Measurements from ENCODE around the gene RPP14.
A peak's percentile ranks its signal among the peaks of the same experiment; 100 is the strongest.
"Not testable (repeated sequence)": the region's sequence is repeated elsewhere in the genome, so short reads cannot be mapped to it uniquely, and the experiment has no call there.

RPP14 gene

GRCh38 chr3:58333206-58334012 is 27.4 kb downstream of the RPP14 start:
- peak; percentile 21 for DNase-seq

DNA sequence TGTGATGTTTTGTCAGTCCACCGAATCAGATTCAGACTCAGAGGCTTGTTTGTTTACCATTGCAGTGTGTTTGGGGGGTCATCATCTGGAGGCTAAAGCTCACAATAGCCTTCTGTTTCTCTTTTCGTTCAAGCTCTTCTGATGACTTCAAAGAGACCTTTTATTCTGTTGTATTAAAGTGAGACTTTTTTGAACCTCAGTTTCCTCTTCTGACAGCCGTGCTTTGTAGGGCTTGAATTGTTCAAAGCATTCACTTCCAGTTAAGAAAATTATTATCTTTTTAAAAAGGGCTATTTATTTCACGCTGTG is 27.9 kb downstream of the RPP14 start:
- DNase-seq = no peak

GRCh38 chr3:58334506-58334884 is 28.4 kb downstream of the RPP14 start:
- DNase-seq = no peak

DNA sequence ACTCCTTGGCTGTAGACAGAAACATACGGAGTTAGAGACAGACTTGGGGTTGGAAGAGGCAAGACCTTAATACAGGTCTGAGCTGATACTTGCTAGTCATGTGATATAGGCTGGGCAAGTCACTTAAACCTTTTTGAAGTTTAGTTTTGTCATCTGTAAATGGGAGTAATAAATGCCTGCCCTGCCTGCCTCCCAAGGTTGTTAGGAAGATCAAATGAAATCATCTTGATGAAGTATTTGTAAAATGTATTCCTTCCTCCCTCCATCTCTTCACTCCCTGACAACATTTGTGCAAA is 29.6 kb downstream of the RPP14 start:
- no peak for DNase-seq

- DNase-seq = no peak
These were observed 30.3 kb downstream of the RPP14 start for GRCh38 chr3:58336135-58336882.

GRCh38 chr3:58337190-58337589 is 31.1 kb downstream of the RPP14 start:
- DNase-seq = no peak

- DNase-seq = not testable (repeated sequence)
These were observed 33.1 kb downstream of the RPP14 start for GRCh38 chr3:58339146-58339545.

DNA sequence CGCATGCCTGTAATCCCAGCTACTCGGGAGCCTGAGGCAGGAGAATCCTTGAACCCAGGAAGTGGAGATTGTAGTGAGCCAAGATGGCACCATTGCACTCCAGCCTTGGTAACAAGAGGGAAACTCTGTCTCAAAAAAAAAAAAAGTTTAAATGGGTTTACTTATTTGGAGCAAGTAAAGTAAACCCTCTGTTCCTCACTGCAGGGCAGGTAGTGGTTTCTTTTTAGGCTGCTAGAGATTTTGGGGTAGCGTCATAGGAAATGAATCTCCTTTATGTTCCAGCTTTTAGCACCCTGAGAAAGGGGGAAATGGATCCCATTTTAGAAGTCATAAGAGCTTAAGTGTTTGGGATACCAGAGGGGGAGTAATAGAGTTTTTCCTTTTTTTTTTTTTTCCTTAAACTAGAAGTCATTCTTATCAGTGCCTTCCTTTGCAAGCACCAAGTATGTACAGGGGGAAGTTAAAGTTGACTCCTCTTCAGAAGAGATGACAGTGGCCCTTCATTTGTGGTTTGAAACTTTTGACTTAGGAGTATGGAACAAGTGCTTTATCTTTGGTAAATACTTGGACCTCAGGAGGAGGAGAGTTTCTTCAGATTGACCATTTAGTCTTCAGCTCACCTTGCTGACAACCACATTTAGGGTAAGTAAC is 34.7 kb downstream of the RPP14 start:
- no peak for DNase-seq

- DNase-seq = no peak
These were observed 35.3 kb downstream of the RPP14 start for GRCh38 chr3:58341376-58341775.

GRCh38 chr3:58342676-58343075 is 36.6 kb downstream of the RPP14 start:
- no peak for DNase-seq

DNA sequence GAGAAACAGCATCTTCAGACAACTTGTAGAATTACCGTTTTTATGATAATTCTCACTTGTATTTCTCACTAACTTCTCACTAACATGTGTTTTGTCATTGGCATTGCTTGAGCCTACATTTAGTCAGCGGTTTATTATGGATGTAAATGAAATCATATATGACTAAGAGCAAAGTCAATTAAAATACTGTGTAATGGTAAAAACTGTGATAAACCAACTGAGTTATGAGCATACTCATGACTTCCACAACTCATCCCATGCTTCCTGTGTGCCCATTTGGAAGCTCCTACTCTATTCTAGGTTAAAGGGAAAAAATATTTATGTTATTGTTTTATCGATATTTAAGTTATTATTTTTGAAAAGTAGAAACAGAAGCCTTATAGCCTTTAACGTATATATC is 39.4 kb downstream of the RPP14 start:
- DNase-seq = no peak

DNA sequence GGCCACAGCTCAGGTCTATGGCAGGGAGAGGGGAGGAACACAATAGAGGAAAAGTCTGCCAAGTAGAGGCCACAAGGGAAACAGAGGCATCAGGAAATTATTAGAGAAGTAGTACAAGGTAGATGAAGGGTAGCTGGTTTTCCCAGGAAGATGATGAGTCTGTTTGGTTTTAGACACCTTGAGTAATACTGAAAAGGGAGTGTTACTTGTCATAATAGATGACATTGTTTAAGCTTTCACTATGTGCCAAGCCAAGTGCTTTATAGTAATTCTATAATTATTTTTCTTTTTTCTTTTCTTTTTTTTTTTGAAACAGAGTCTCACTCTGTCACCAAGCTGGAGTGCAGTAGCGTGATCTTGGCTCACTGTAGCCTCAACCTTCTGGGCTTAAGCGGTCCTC is 40.3 kb downstream of the RPP14 start:
- no peak for DNase-seq

GRCh38 chr3:58347984-58348383 is 41.9 kb downstream of the RPP14 start:
- DNase-seq = no peak

GRCh38 chr3:58349792-58350626 is 44.0 kb downstream of the RPP14 start:
- DNase-seq = no peak

GRCh38 chr3:58350627-58351013 is 44.6 kb downstream of the RPP14 start:
- DNase-seq = no peak

DNA sequence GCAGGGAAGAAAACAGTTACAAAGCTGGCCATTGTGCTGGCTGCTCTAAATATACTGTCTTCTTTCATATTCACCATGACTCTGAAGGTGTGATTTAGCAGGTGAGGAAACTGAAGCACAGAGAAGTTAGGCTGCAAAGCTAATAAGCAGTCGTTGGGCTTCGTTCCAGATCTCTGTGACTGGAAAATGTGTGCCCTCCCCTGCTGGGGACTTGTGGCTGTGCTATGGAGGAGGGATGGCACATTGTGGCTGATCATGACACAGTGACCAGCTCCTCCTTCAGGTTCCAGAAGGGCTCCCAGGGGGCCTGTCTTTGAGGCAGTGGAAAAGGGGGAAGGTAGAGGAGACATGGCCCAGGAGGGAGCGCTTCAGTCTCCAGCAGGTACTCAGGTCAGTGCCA is 45.9 kb downstream of the RPP14 start:
- no peak for DNase-seq

- DNase-seq = no peak
These were observed 46.6 kb downstream of the RPP14 start for GRCh38 chr3:58352626-58353025.

DNA sequence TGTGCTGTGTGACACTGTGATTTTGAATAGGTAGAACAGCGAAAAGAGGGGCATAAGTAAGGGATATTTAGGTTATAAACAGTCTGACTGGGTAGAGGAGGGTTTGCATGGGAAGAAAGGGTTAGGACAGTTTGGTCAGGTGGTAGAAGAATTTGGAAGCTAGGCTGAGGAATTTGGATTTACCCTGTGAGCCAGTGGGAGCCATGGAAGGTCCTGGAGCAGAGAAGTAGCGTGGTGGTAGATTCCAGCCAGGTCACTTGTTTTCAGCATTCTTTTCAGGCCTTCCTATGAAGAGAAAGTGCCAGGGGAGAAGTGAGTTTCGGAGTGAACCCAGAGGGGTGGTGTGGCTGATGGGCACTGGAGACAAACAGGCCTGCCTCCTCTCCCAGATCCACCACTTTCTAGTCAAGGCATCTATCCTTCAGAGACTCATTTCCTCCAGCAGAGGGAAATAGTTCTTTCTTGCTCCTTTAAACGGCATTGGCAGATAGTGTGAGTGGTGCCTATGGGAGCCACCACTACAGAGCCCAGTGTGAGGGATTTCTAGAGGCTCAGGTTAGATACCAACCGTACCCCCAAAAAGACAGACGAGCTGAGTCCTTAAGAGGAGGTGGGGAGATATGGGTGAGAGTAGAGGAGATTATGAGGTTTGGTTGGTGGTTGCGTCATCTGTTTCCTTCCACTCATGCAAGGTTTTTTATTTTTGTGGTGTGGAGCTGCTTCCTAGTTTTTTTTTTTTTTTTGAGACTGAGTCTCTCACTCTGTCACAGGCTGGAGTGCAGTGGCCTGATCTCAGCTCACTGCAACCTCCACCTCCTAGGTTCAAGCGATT is 47.9 kb downstream of the RPP14 start:
- no peak for DNase-seq

GRCh38 chr3:58355179-58355578 is 49.1 kb downstream of the RPP14 start:
- no peak for DNase-seq

DNA sequence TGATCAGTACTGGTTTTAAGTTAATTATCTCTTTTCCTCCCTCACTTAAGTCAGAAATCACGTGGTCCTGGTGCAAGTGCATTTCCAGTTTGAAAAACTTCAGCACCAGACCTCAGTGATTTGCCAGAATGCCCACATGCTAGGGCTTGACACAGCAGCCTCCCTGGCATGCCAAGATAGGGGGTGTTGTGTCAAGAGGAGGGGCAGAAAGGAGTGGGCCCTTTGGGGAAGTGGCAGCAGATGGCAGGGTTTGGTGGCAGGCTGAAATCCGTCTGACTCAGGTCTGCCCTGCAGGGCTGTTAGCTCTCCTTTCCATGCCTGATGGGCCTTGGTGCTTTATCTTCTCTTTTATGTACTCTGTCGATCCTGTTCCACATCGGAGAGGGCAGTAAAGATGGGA is 50.0 kb downstream of the RPP14 start:
- no peak for DNase-seq

- no peak for DNase-seq
These were observed 51.4 kb downstream of the RPP14 start for GRCh38 chr3:58357402-58357801.

GRCh38 chr3:58358092-58358491 is 52.0 kb downstream of the RPP14 start:
- no peak for DNase-seq

- no peak for DNase-seq
These were observed 52.8 kb downstream of the RPP14 start for GRCh38 chr3:58358808-58359207.
